Measurements from ENCODE around the gene GUSB.

GRCh38 chr7:65937296-65937695 lies 44.7 kb downstream of the GUSB start:
- TF ChIP-seq POLR2AphosphoS5 (IDR thresholded peaks at IDR 0.05) (no peak), POLR2A (IDR thresholded peaks at IDR 0.05) (no peak)
- TF ChIP-seq, protein P1, sequence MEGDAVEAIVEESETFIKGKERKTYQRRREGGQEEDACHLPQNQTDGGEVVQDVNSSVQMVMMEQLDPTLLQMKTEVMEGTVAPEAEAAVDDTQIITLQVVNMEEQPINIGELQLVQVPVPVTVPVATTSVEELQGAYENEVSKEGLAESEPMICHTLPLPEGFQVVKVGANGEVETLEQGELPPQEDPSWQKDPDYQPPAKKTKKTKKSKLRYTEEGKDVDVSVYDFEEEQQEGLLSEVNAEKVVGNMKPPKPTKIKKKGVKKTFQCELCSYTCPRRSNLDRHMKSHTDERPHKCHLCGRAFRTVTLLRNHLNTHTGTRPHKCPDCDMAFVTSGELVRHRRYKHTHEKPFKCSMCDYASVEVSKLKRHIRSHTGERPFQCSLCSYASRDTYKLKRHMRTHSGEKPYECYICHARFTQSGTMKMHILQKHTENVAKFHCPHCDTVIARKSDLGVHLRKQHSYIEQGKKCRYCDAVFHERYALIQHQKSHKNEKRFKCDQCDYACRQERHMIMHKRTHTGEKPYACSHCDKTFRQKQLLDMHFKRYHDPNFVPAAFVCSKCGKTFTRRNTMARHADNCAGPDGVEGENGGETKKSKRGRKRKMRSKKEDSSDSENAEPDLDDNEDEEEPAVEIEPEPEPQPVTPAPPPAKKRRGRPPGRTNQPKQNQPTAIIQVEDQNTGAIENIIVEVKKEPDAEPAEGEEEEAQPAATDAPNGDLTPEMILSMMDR (IDR thresholded peaks at IDR 0.05) = no peak
